ENCODE measurements around the gene RIPPLY3. TPM values are rescaled to one million over a fixed set of nuclear protein-coding genes. Genes with fewer than 3 reads are reported as not detected.

Gene RIPPLY3
- total and polyA plus RNA-seq, 2 of the 13 experiments (the other 11 are each of a cell fraction or from before 2014, with no cell fraction given) = 0.09 to 2.9 TPM

DNA sequence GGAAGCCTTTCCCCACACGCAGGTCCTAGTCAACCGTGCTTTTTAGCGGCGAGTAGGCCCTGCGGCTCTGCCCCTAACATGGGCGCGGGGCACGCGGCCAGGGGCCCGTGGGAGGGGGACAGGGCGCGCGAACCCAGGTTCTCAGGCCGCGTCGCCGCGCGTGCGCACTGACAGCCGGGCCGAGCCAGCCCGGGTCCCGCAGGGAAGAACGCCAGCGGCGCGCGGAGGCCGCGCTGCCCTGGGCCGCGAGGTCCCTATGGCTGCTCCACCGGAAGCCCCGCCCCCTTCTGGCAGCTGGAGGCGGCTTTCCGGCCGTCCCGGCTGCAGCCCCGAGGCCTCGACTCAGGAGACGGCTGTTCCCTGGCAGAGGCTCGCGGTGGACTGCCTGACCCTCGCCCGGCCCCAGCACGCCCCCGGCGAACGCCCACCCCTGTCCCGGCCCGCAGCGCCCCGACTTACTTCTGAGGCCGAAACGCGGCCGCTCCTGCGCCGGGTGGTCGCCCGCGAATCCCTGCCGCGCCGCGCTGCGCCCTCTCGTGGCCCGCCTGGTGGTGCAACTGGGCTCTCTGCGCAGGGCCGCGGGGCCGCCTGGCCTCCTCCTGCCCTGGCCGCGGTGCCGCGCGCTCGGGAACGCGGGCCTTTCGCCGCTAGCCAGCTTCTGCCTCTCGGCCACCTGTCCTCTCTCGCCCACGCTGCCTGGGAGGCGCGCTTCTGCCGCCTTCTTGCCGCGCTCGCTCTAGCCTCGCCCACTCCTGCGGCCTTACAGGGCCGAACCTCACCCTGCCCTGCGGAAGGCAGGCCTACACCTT, 16.6 kb upstream of the RIPPLY3 start (continued):
- TF ChIP-seq ZNF563 (CRISPR knock-in tag; IDR thresholded peaks at IDR 0.05) (peak; percentile 90; the same call in 1 of the 2 replicates), ZNF747 (CRISPR knock-in tag; IDR thresholded peaks at IDR 0.05; ENCODE audit: borderline replicate concordance) (peak; percentile 38; the same call in 1 of the 2 replicates), ZNF383 (CRISPR knock-in tag; IDR thresholded peaks at IDR 0.05; ENCODE audit: borderline replicate concordance) (0 out of 2 replicates have a peak, but pooled peaks have one; percentile 46), ZNF274 (CRISPR knock-in tag; IDR thresholded peaks at IDR 0.05) (peak; percentile 73; the same call in 1 of the 2 replicates), HDAC6 (IDR thresholded peaks at IDR 0.05; ENCODE audit: low read depth, low read length) (no peak), RBM39 (IDR thresholded peaks at IDR 0.05; ENCODE audit: low read depth, low read length, poor library complexity, severe bottlenecking) (no peak), ZNF510 (CRISPR knock-in tag; IDR thresholded peaks at IDR 0.05; ENCODE audit: low read depth) (peak; percentile 86; the same call in 1 of the 2 replicates), ESRRA (CRISPR knock-in tag; IDR thresholded peaks at IDR 0.05; ENCODE audit: low read depth) (peak; percentile 65; the same call in 1 of the 2 replicates), GABPA (IDR thresholded peaks at IDR 0.05; ENCODE audit: low read depth, low read length) (peak; percentile 87), GABPA (CRISPR knock-in tag; IDR thresholded peaks at IDR 0.05; ENCODE audit: low read depth) (peak; percentile 85), ZNF160 (CRISPR knock-in tag; IDR thresholded peaks at IDR 0.05) (peak; percentile 66; the same call in 1 of the 2 replicates), HOXA9 (CRISPR knock-in tag; IDR thresholded peaks at IDR 0.05; ENCODE audit: borderline replicate concordance) (peak; percentile 77; the same call in 1 of the 2 replicates), PHF5A (CRISPR knock-in tag; IDR thresholded peaks at IDR 0.05; ENCODE audit: low read depth, unreplicated experiment) (no peak)
- TF ChIP-seq, protein P1, sequence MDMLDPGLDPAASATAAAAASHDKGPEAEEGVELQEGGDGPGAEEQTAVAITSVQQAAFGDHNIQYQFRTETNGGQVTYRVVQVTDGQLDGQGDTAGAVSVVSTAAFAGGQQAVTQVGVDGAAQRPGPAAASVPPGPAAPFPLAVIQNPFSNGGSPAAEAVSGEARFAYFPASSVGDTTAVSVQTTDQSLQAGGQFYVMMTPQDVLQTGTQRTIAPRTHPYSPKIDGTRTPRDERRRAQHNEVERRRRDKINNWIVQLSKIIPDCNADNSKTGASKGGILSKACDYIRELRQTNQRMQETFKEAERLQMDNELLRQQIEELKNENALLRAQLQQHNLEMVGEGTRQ (IDR thresholded peaks at IDR 0.05; ENCODE audit: low read depth, low read length) = no peak
- TF ChIP-seq, protein P1 (CRISPR knock-in tag; IDR thresholded peaks at IDR 0.05; ENCODE audit: borderline replicate concordance) = no peak
- TF ChIP-seq, protein P2, sequence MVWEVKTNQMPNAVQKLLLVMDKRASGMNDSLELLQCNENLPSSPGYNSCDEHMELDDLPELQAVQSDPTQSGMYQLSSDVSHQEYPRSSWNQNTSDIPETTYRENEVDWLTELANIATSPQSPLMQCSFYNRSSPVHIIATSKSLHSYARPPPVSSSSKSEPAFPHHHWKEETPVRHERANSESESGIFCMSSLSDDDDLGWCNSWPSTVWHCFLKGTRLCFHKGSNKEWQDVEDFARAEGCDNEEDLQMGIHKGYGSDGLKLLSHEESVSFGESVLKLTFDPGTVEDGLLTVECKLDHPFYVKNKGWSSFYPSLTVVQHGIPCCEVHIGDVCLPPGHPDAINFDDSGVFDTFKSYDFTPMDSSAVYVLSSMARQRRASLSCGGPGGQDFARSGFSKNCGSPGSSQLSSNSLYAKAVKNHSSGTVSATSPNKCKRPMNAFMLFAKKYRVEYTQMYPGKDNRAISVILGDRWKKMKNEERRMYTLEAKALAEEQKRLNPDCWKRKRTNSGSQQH (CRISPR knock-in tag; IDR thresholded peaks at IDR 0.05; ENCODE audit: low read depth) = peak; percentile 18; the same call in 1 of the 2 replicates
- TF ChIP-seq, protein P3, sequence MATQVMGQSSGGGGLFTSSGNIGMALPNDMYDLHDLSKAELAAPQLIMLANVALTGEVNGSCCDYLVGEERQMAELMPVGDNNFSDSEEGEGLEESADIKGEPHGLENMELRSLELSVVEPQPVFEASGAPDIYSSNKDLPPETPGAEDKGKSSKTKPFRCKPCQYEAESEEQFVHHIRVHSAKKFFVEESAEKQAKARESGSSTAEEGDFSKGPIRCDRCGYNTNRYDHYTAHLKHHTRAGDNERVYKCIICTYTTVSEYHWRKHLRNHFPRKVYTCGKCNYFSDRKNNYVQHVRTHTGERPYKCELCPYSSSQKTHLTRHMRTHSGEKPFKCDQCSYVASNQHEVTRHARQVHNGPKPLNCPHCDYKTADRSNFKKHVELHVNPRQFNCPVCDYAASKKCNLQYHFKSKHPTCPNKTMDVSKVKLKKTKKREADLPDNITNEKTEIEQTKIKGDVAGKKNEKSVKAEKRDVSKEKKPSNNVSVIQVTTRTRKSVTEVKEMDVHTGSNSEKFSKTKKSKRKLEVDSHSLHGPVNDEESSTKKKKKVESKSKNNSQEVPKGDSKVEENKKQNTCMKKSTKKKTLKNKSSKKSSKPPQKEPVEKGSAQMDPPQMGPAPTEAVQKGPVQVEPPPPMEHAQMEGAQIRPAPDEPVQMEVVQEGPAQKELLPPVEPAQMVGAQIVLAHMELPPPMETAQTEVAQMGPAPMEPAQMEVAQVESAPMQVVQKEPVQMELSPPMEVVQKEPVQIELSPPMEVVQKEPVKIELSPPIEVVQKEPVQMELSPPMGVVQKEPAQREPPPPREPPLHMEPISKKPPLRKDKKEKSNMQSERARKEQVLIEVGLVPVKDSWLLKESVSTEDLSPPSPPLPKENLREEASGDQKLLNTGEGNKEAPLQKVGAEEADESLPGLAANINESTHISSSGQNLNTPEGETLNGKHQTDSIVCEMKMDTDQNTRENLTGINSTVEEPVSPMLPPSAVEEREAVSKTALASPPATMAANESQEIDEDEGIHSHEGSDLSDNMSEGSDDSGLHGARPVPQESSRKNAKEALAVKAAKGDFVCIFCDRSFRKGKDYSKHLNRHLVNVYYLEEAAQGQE (IDR thresholded peaks at IDR 0.05; ENCODE audit: borderline replicate concordance in 1 of 2, low read depth in 1 of 2, low read length in 2 of 2) = no peak

Data from HepG2 (cell line).